Stimulated activated effector memory CD8-positive, alpha-beta T cell treated with anti-CD3 and anti-CD28 coated beads, Interleukin-12 subunit alpha, Interleukin-12 subunit beta, amount 100 ng/mL, for 72 hours (primary cell): ENCODE measurements around the gene TMEM218.

Source experiments
- ATAC-seq: fragments of 150-1000 bp; cut with Tn5 transposase; 2 replicates; pipeline ENCODE4 v1.10.0; 2021
- DNase-seq, 2 donors: peaks; one replicate each; pipeline ENCODE4 v3.0.0; 2021 to 2022; ENCODE audit warnings: low spot score in 2 of 2
- H3K27ac Mint-ChIP-seq: one replicate; pipeline ENCODE4 v1.8.0; 2022; ENCODE audit warnings: mild to moderate bottlenecking, mixed read lengths
- H3K36me3 Mint-ChIP-seq: one replicate; pipeline ENCODE4 v1.8.0; 2022; ENCODE audit warnings: mild to moderate bottlenecking, mixed read lengths
- H3K4me1 Mint-ChIP-seq: one replicate; pipeline ENCODE4 v1.8.0; 2022; ENCODE audit warnings: mixed read lengths
- H3K4me3 Mint-ChIP-seq: one replicate; pipeline ENCODE4 v1.8.0; 2022; ENCODE audit warnings: mild to moderate bottlenecking, mixed read lengths
- H3K9me3 Mint-ChIP-seq: one replicate; pipeline ENCODE4 v1.8.0; 2022; ENCODE audit warnings: mixed read lengths

The TMEM218 gene

DNA sequence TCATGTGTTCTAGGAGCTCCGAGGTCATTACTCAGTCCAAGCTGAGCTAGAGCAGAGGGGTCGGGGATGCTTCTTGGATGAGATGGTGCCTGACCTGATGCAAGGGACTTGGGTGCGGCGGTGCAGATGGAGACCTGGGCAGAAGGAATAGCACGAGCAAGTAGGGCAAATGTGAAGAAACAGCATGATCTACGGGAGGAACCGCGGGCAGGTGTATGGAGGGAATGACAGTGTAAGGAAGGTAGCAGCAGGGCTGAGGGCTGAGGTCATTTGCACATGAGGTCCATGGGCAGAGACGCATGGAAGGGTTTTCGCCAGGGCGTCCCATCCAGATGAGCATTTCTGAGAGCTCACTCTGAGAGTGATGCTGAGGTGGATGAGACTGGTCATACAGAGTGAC lies 33.4 kb downstream of the TMEM218 start:
- ATAC-seq, result no peak
- Mint-ChIP-seq H3K4me1 (peaks cover 8% of the 10 kb centered on the region), H3K27ac (no peak overlapping the region), H3K9me3 (no peaks in the 10 kb centered on the region), H3K4me3 (no peak overlapping the region), H3K36me3 (no peaks in the 10 kb centered on the region)
- no peak for DNase-seq

DNA sequence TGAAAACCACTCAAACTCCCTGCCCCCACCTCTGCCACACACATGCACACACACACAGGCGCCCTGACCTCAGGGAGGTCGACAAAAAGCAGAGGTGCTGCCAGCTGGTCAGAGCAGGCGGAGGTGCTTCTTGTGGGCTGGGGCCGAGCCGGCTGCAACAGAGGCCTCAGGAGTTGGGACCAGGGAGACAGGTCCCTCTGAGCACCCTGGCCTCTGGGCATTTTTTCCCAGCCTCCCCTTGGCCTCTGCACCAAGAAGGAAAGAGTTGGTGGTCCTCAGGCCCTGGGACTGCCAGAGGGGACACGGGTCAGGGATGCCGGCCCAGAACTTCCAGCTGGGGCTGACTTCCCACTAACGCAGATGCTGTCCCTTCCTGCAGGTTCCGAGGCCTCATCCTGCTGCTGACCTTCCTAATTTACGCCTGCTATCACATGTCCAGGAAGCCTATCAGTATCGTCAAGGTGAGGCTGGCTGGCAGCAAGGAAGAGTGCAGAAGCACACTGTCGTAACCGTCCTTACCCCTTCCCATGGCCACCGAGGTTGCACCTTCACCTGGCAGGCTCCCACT lies 35.0 kb downstream of the TMEM218 start:
- H3K27ac Mint-ChIP-seq, result no peak overlapping the region
- no peak overlapping the region for H3K4me3 Mint-ChIP-seq
- ATAC-seq (no peak), DNase-seq (no peak)
- H3K36me3 Mint-ChIP-seq, result no peaks in the 10 kb centered on the region
- peaks cover 13% of the 10 kb centered on the region for H3K4me1 Mint-ChIP-seq
- H3K9me3 Mint-ChIP-seq, result no peaks in the 10 kb centered on the region

DNA sequence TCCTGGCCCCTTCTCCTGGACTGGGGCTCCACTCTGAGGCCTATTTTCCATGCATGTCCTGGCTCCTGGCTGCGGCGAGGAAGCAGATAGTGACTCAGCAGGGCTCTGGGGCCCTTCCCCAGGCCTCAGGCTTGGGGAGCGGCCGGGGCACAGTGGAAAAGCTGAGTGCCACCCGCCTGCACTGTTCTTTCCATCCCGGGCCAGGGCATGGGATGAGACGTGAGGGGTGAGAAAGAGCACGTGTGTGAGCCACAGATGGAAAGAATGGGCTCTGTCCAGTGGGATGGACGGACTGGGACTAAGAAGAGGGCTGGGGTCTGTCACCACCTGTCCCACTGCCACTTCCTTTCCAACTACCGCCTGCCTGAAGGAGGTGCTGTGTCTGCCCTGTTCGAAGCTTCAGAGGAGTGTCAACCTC lies 35.5 kb downstream of the TMEM218 start:
- no peaks in the 10 kb centered on the region for H3K36me3 Mint-ChIP-seq
- H3K4me3 Mint-ChIP-seq, result no peak overlapping the region
- H3K27ac Mint-ChIP-seq, result no peak overlapping the region
- DNase-seq (no peak), ATAC-seq (no peak)
- no peaks in the 10 kb centered on the region for H3K9me3 Mint-ChIP-seq
- H3K4me1 Mint-ChIP-seq, result peaks cover 19% of the 10 kb centered on the region

DNA sequence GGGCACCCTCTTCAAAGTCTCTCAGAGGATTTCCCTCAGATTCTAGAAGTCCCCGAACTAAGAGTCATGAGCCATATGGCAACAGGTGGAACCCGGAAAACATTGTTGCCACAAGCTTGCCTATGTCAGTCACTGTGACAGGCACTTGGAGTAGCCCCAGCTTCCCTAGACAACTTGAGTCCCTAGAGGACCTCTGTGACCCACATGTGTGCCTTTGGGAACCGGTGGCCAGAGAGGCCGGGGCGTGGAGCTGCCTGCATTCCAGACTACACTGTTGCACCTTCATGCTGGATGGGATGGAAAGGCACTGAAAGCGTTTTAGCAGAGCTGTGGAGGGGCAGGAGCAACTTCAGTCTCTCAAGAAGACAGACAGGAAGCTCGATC lies 36.2 kb downstream of the TMEM218 start:
- Mint-ChIP-seq H3K4me1 (peaks cover 25% of the 10 kb centered on the region), H3K27ac (no peak overlapping the region), H3K9me3 (no peaks in the 10 kb centered on the region), H3K4me3 (no peak overlapping the region), H3K36me3 (no peaks in the 10 kb centered on the region)
- ATAC-seq, result no peak
- DNase-seq, result no peak

DNA sequence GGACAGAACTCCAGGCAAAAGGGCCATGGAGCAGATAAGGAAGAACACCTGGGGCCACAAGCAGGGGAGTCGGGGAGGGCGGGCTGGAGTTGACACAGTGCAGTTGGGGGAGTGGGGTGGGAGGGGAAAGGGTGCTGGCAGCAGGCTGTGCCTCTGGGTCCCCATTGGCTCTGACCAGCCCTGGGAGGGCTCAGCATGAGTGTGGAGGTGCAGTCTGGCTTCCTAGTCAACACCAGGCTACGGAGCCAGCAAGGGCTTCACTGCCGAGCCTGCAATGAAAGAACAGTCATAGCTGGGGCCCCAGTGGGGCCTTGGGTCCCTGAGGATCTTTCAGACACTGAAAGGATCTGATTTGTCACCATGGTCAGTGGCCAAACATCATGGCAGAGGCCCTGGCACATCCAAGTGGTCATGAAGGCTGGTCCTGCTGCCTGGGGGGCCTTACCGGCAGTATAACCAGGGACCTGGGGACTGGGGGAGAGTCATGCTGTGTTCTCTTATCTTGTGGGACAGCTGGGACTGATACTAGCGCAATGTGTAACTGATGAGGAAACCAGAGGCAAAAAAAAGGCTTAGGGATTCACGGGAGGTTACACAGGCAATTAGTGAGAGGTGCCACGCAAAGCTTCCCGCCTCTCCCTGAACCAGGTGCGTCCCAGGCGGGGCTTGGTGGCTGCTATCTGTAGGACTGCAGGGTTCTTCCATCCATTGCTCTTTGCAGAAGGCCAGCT lies 36.8 kb downstream of the TMEM218 start:
- ATAC-seq (no peak), DNase-seq (no peak)
- no peaks in the 10 kb centered on the region for H3K9me3 Mint-ChIP-seq
- peaks cover 31% of the 10 kb centered on the region for H3K4me1 Mint-ChIP-seq
- H3K36me3 Mint-ChIP-seq, result no peaks in the 10 kb centered on the region
- H3K4me3 Mint-ChIP-seq, result no peak overlapping the region
- no peak overlapping the region for H3K27ac Mint-ChIP-seq

DNA sequence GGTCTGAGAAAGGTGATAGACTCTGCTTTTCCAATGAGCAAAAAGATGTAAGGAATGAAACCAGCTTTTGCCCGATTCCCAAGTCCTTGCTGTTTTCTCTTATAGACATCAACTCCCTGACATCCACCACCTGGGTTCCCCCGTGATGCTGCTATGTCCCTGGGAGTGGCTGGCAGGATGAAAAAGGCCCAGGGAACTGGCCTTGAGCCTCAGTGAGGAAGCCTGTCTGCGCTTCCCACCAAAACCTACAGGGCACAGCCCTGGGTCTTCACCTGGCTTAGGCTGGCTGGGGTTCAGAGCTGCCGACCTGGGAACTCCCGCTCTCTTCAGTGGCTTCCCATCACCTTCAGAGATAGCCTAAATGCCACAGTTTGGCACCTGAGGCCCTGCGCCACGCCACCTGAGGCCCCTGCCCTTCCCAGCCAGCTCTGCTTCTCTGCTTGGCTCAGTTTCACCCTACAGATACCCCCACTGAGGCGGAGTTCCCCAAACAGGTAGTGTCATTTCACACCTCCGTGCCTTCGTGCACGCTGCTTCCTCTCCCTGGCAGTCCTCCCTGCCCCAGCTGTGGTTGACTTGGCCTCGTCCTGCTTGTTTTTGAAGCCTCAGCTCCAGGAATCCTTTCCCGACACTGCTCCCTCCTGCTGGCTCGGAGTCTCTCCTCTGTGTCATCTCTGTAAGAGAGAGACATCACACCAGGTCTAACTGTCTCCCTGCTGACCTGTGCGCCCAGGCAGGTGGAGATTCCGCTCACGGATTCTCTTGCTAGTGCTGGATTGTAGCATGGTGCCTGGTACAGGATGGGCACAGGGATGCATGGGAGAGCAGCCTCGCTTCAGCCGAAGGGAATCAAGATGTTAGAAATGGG lies 37.6 kb downstream of the TMEM218 start:
- Mint-ChIP-seq H3K9me3 (no peaks in the 10 kb centered on the region), H3K27ac (no peak overlapping the region), H3K4me1 (peaks cover 35% of the 10 kb centered on the region), H3K4me3 (no peak overlapping the region), H3K36me3 (no peaks in the 10 kb centered on the region)
- DNase-seq (no peak), ATAC-seq (no peak)

DNA sequence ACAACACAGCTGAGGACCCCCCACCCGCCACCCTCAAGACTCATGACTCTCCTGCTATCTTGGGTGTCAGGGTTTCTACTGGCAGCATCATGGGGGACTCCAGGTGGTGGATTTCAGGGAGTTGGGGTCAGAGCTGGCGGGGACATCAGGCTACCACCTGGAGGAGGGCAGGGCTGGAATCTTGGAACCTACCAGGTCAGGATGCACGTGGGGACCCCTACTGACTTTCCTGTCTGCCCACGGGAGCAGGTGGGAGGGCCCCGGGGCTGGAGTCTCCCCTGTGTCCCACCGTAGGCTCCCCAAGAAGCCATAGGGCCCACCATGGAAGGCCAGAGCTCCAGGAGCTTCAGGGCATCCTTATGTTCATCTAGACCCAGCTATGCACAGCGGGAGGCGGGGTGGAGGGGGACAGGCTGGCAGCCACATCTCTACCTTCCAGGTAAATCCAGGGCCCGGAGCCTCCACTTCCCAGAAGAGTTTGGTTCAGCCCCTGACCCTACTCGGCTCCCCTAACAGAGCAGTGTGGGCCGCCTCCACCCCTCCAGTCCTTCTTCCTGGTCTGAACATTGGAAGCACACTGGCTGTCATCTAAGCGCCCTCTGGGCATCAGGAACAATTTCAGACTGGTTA lies 38.4 kb downstream of the TMEM218 start:
- H3K36me3 Mint-ChIP-seq, result no peaks in the 10 kb centered on the region
- peaks cover 35% of the 10 kb centered on the region for H3K4me1 Mint-ChIP-seq
- no peak for DNase-seq
- no peak overlapping the region for H3K4me3 Mint-ChIP-seq
- no peaks in the 10 kb centered on the region for H3K9me3 Mint-ChIP-seq
- no peak for ATAC-seq
- H3K27ac Mint-ChIP-seq, result no peak overlapping the region

DNA sequence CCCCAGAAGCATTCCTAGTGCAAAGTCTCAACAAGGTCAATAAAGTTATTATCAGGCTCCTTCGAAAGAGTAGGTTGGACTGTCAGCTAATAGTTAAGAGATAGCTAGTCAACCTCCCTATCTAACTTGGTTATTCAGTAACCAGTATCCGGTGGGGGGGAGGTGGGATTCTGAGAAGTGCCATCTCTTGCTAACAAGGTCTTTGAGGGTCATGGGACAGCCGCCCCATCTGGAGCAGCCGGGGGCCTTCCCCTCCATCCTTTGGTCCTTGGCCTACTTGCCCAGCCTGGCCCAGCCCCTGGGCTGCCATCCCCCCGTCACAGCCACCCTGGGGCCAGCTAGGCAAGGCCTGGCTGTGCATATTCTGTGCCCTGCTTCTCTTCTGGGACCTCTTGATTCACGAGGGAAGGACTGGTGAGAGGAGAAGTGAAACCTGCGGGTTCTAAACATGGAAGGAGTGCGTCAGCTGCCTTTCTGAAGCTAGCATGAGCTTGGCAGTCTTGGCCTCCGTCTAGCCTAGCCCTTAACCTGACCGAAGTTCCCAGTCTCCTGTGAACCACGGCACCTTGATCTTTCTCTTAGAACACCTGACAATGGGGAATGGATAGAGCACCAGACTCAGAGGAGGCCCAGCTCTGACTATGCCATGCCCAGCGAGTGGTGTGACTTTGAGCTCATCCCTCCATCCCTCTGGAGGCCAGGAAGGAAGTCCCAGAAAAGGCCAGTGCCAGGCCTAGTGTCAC lies 39.0 kb downstream of the TMEM218 start:
- H3K4me1 Mint-ChIP-seq, result peaks cover 35% of the 10 kb centered on the region
- no peaks in the 10 kb centered on the region for H3K9me3 Mint-ChIP-seq
- no peak overlapping the region for H3K4me3 Mint-ChIP-seq
- DNase-seq, result no peak
- H3K27ac Mint-ChIP-seq, result no peak overlapping the region
- H3K36me3 Mint-ChIP-seq, result no peaks in the 10 kb centered on the region
- ATAC-seq, result no peak

DNA sequence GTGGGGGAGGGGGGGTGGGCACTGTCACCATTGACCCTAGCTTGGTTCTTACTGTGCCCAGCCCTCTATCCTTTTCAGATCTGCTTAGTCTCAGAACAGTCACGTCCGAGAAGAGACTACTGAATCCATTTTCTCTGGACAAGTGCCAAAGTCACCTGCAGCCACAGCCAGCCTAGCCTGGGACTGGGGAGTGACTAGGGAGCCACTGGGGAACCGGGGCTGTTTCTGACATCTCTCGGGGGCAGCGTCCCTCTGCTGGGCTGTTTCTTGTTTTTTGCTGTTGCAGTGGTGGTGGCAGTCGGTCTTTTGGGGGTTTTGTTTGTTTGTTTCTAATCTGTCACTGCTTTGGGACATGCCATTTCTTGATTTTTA lies 39.6 kb downstream of the TMEM218 start:
- Mint-ChIP-seq H3K4me3 (peak overlapping the region; percentile 28), H3K36me3 (no peaks in the 10 kb centered on the region), H3K4me1 (peaks cover 35% of the 10 kb centered on the region), H3K9me3 (no peaks in the 10 kb centered on the region), H3K27ac (peak overlapping the region; percentile 67)
- ATAC-seq, result no peak
- DNase-seq, result peak in 1 of 2 donors; percentile 30

DNA sequence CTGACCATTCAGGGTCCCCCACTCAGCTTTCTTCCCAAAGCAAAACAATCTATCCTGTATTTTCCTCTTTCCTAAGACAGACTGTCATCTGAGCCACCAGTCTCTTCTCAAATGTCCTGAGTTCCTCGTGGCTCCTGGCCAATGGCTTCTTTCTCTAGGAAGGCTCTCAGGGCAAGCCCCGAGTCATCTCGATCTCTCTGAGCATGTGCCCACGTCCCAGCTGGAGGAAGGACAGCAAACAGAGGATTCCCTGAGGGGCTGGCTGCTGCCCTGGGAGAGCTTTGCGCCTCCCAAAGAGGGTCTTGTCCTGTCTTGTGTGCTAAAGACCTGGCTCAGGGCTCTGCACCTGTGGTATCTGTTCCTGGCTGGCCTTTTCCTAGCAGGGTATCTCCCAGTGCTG lies 40.0 kb downstream of the TMEM218 start:
- no peaks in the 10 kb centered on the region for H3K9me3 Mint-ChIP-seq
- no peaks in the 10 kb centered on the region for H3K36me3 Mint-ChIP-seq
- ATAC-seq, result no peak
- peak overlapping the region; percentile 28 for H3K4me3 Mint-ChIP-seq
- peak overlapping the region; percentile 67 for H3K27ac Mint-ChIP-seq
- DNase-seq, result peak in 1 of 2 donors; percentile 35
- peaks cover 35% of the 10 kb centered on the region for H3K4me1 Mint-ChIP-seq

DNA sequence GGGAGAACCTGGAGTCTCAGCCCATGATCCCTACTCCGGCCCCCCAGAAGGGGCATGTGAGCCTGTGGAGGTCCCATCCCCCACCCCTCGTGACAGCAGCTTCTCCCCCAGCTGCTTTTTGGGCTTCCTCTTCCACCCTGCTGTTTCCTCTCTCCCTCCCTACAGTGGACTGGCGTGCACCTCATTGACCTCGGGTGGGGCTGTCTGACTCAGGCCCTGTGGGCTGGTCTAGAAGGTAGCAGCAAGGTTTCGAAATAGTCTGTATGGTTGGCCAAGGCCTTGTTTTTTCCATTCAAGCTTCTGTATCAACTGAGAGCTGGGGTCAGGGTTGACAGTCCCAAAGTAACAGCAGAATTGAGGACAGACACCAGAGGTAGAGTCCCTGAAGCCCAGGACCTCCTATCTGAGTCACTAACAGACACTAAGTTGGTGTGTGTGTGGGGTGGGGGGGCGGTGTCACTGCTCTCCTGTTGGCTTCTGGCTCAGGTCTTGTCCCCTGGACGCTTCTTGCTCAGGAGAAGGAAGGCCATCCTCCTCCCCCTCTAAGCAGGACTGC lies 40.6 kb downstream of the TMEM218 start:
- Mint-ChIP-seq H3K9me3 (no peaks in the 10 kb centered on the region), H3K36me3 (no peaks in the 10 kb centered on the region), H3K27ac (peak overlapping the region; percentile 67), H3K4me1 (peaks cover 35% of the 10 kb centered on the region), H3K4me3 (no peak overlapping the region)
- ATAC-seq, result peak; percentile 93
- DNase-seq, result peak in 1 of 2 donors; percentile 53

DNA sequence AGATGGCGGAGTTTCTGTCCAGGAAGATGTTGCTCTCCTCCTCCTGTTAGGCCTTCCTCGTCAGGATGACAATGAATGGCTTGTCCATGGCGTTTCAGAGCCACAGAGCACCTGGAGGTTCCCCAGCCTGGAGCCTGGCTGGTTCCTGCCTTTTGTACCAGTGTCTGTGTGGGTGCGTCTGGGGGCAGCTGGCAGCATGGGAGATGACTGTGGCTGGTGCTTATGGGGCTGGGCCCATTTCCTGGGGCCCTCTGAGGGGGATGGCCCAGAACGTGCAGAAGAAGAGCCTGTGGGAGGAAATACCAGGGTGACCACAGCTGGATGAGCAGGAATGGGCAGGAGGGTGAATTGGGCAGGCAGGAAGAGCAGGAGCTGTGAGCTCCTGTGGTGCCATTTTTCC lies 41.6 kb downstream of the TMEM218 start:
- H3K27ac Mint-ChIP-seq, result no peak overlapping the region
- no peaks in the 10 kb centered on the region for H3K9me3 Mint-ChIP-seq
- H3K36me3 Mint-ChIP-seq, result no peaks in the 10 kb centered on the region
- no peak overlapping the region for H3K4me3 Mint-ChIP-seq
- peaks cover 35% of the 10 kb centered on the region for H3K4me1 Mint-ChIP-seq
- ATAC-seq, result no peak
- peak in 1 of 2 donors; percentile 39 for DNase-seq

DNA sequence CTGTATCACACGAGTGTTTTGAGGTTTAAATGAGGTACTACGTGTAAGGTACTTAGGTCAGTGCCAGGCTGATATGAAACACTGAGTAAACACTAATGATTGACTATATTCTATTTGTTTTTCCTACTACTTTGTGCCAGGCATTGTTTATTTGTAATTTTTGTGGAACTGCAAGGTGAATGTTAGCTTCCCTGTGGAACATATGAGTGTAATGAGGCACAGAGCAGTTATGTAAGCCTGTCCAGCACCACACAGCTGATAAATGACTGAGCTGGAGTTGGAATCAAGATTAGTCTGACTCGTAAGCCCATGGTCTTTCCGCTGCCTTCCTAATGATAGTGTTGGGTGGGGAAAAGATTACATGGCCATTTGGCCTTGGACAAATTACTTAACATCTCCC lies 42.4 kb downstream of the TMEM218 start:
- no peaks in the 10 kb centered on the region for H3K36me3 Mint-ChIP-seq
- H3K9me3 Mint-ChIP-seq, result no peaks in the 10 kb centered on the region
- H3K4me1 Mint-ChIP-seq, result peaks cover 30% of the 10 kb centered on the region
- DNase-seq (peak in 1 of 2 donors; percentile 23), ATAC-seq (no peak)
- no peak overlapping the region for H3K27ac Mint-ChIP-seq
- no peak overlapping the region for H3K4me3 Mint-ChIP-seq

DNA sequence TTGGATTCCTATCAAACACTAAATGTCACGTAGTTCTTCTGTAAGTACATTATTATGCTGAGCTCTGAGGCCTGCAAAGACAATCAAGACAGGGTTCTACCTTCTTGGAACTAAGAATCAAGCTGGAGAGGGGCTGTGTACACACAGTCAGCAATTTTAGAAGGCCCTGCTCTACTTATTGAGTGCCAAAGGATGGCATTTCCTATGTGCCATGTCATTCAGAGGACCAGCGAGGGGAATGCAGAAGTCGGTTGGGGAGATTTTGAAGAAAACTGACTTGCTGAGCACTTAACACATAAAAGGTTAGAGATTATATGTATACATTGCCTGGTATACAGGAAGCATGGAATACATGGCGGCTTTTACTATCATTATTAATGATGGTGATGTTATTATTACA lies 43.1 kb downstream of the TMEM218 start:
- Mint-ChIP-seq H3K4me1 (peaks cover 27% of the 10 kb centered on the region), H3K27ac (no peak overlapping the region), H3K9me3 (no peaks in the 10 kb centered on the region), H3K36me3 (no peaks in the 10 kb centered on the region), H3K4me3 (no peak overlapping the region)
- ATAC-seq, result no peak
- DNase-seq, result peak in 1 of 2 donors; percentile 22
